Immature natural killer cell (primary cell): ENCODE data around the gene AOC2. TPM values are rescaled to one million over a fixed set of nuclear protein-coding genes. Genes with fewer than 3 reads are reported as not detected.
"Not testable (repeated sequence)": the region's sequence is repeated elsewhere in the genome, so short reads cannot be mapped to it uniquely, and the experiment has no call there.

ENCODE experiments used
- DNase-seq, 3 donors: peaks; one replicate each; pipeline ENCODE4 v3.0.0; 2022; ENCODE audit warnings: mixed read lengths in 1 of 3
- H3K27ac Mint-ChIP-seq, 6 donors: one replicate each; pipeline ENCODE4 v1.8.0; 2020; ENCODE audit warnings: mixed read lengths in 6 of 6, mild to moderate bottlenecking in 5 of 6, inconsistent platforms in 4 of 6, moderate library complexity in 3 of 6
- H3K27me3 Mint-ChIP-seq, 3 donors: one replicate each; pipeline ENCODE4 v1.8.0; 2020 to 2021; ENCODE audit warnings: low read depth in 3 of 3, mild to moderate bottlenecking in 3 of 3, mixed read lengths in 3 of 3, moderate library complexity in 3 of 3, inconsistent platforms in 1 of 3
- H3K36me3 Mint-ChIP-seq, 3 donors: one replicate each; pipeline ENCODE4 v1.8.0; 2020; ENCODE audit warnings: mixed read lengths in 3 of 3, inconsistent platforms in 2 of 3, mild to moderate bottlenecking in 2 of 3
- H3K4me1 Mint-ChIP-seq, 2 donors: one replicate each; pipeline ENCODE4 v1.8.0; 2020; ENCODE audit warnings: inconsistent platforms in 2 of 2, mild to moderate bottlenecking in 2 of 2, mixed read lengths in 2 of 2, moderate library complexity in 1 of 2
- H3K4me3 Mint-ChIP-seq, 5 donors: one replicate each; pipeline ENCODE4 v1.8.0; 2020; ENCODE audit warnings: mild to moderate bottlenecking in 5 of 5, mixed read lengths in 5 of 5, inconsistent platforms in 3 of 5, moderate library complexity in 3 of 5
- H3K9me3 Mint-ChIP-seq, 6 donors: one replicate each; pipeline ENCODE4 v1.8.0; 2020; ENCODE audit warnings: mild to moderate bottlenecking in 6 of 6, mixed read lengths in 6 of 6, inconsistent platforms in 4 of 6, moderate library complexity in 3 of 6
- polyA plus RNA-seq, 3 donors: library from polyadenylated mRNA; unstranded; fragments of 300-500 nt; fragmentation: Illumina TruSeq; gene quantifications; one replicate each; pipeline ENCODE4 v1.2.3, GENCODE V29; 2021

Gene AOC2
- polyA plus RNA-seq, 3 donors from 2014 or later = 0.12 TPM; not detected in 2

- no peak overlapping the region for H3K4me3 Mint-ChIP-seq
- peaks cover 0 to 1% (median 0%) of the 10 kb centered on the region in 6 donors for H3K9me3 Mint-ChIP-seq
- H3K27ac Mint-ChIP-seq = peak overlapping the region in 1 of 6 donors; percentile 70
- no peak for DNase-seq
- H3K4me1 Mint-ChIP-seq = no peaks in the 10 kb centered on the region
- H3K36me3 Mint-ChIP-seq = no peaks in the 10 kb centered on the region
- peaks cover 1 to 9% (median 9%) of the 10 kb centered on the region in 3 donors for H3K27me3 Mint-ChIP-seq
Observed at GRCh38 chr17:42889809-42890208, 45.4 kb downstream of the AOC2 start.

GRCh38 chr17:42891539-42892152, 47.3 kb downstream of the AOC2 start:
- no peaks in the 10 kb centered on the region for H3K36me3 Mint-ChIP-seq
- no peak overlapping the region for H3K4me3 Mint-ChIP-seq
- H3K4me1 Mint-ChIP-seq = no peaks in the 10 kb centered on the region
- peaks cover 0 to 1% (median 0%) of the 10 kb centered on the region in 6 donors for H3K9me3 Mint-ChIP-seq
- H3K27ac Mint-ChIP-seq = no peak overlapping the region
- H3K27me3 Mint-ChIP-seq = peaks cover 3 to 10% (median 10%) of the 10 kb centered on the region in 3 donors
- no peak for DNase-seq

GRCh38 chr17:42893359-42893758, 49.0 kb downstream of the AOC2 start:
- H3K36me3 Mint-ChIP-seq = no peaks in the 10 kb centered on the region
- H3K27ac Mint-ChIP-seq = no peak overlapping the region
- H3K4me1 Mint-ChIP-seq = no peaks in the 10 kb centered on the region
- no peak for DNase-seq
- peaks cover 7 to 9% (median 8%) of the 10 kb centered on the region in 3 donors for H3K27me3 Mint-ChIP-seq
- H3K9me3 Mint-ChIP-seq = peaks cover 0 to 1% (median 0%) of the 10 kb centered on the region in 6 donors
- H3K4me3 Mint-ChIP-seq = no peak overlapping the region

- DNase-seq = no peak
- Mint-ChIP-seq H3K27ac (no peak overlapping the region), H3K36me3 (no peaks in the 10 kb centered on the region), H3K4me3 (no peak overlapping the region), H3K4me1 (no peaks in the 10 kb centered on the region), H3K27me3 (peaks cover 7 to 9% (median 8%) of the 10 kb centered on the region in 3 donors), H3K9me3 (peaks cover 0 to 1% (median 0%) of the 10 kb centered on the region in 6 donors)
Observed at GRCh38 chr17:42894283-42895184, 50.2 kb downstream of the AOC2 start.

- peaks cover 0 to 1% (median 0%) of the 10 kb centered on the region in 6 donors for H3K9me3 Mint-ChIP-seq
- DNase-seq = no peak
- H3K4me3 Mint-ChIP-seq = no peak overlapping the region
- no peak overlapping the region for H3K27ac Mint-ChIP-seq
- H3K36me3 Mint-ChIP-seq = no peaks in the 10 kb centered on the region
- H3K4me1 Mint-ChIP-seq = no peaks in the 10 kb centered on the region
- H3K27me3 Mint-ChIP-seq = peaks cover 5 to 8% (median 7%) of the 10 kb centered on the region in 3 donors
Observed at GRCh38 chr17:42895185-42895555, 50.8 kb downstream of the AOC2 start.

GRCh38 chr17:42898147-42898811, 53.9 kb downstream of the AOC2 start:
- Mint-ChIP-seq H3K27ac (no peak overlapping the region), H3K9me3 (no peaks in the 10 kb centered on the region), H3K4me1 (no peaks in the 10 kb centered on the region), H3K27me3 (peaks cover 5 to 12% (median 8%) of the 10 kb centered on the region in 3 donors), H3K4me3 (no peak overlapping the region), H3K36me3 (no peaks in the 10 kb centered on the region)
- DNase-seq = no peak

GRCh38 chr17:42899981-42900380, 55.6 kb downstream of the AOC2 start:
- DNase-seq, H3K36me3 Mint-ChIP-seq, H3K4me3 Mint-ChIP-seq, H3K27ac Mint-ChIP-seq, H3K9me3 Mint-ChIP-seq, H3K4me1 Mint-ChIP-seq, H3K27me3 Mint-ChIP-seq: not testable (repeated sequence)

Other genes with a start within 250 kb of the AOC2 start
- 100 to 1,000 TPM; 132 to 168 (median 133) TPM for gene RETREG3, start 235.2 kb upstream of the AOC2 start, polyA plus RNA-seq
- 10 to 100 TPM in 2 of 3 donors, 1 to 10 TPM in 1; 6.0 to 16.9 (median 10.9) TPM for gene TUBG1, start 234.9 kb upstream of the AOC2 start, polyA plus RNA-seq
- gene TUBG2, start 185.3 kb upstream of the AOC2 start, polyA plus RNA-seq = 1 to 10 TPM; 1.3 to 4.0 (median 3.4) TPM
- not detected for gene PLEKHH3, start 167.6 kb upstream of the AOC2 start, polyA plus RNA-seq
- under 1 TPM in 2 of 3 donors, not detected in 1; 0.17 to 0.26 TPM for gene CCR10, start 162.7 kb upstream of the AOC2 start, polyA plus RNA-seq
- gene CNTNAP1, start 162.0 kb upstream of the AOC2 start, polyA plus RNA-seq = under 1 TPM in 1 of 3 donors, not detected in 2; 0.73 TPM
- gene EZH1, start 99.5 kb upstream of the AOC2 start, polyA plus RNA-seq = 10 to 100 TPM in 2 of 3 donors, 1 to 10 TPM in 1; 9.8 to 32.3 (median 19.5) TPM
- gene RAMP2, start 83.4 kb upstream of the AOC2 start, polyA plus RNA-seq = not detected
- gene VPS25, start 71.1 kb upstream of the AOC2 start, polyA plus RNA-seq = 10 to 100 TPM; 60.2 to 94.1 (median 90.2) TPM
- gene WNK4, start 64.0 kb upstream of the AOC2 start, polyA plus RNA-seq = not detected
- gene COA3, start 45.9 kb upstream of the AOC2 start, polyA plus RNA-seq = 100 to 1,000 TPM; 162 to 221 (median 186) TPM
- gene CNTD1, start 45.7 kb upstream of the AOC2 start, polyA plus RNA-seq = under 1 TPM in 2 of 3 donors, not detected in 1; 0.10 to 0.40 TPM
- gene BECN1, start 20.3 kb upstream of the AOC2 start, polyA plus RNA-seq = 100 to 1,000 TPM in 2 of 3 donors, 10 to 100 TPM in 1; 97.6 to 163 (median 135) TPM
- 100 to 1,000 TPM; 122 to 200 (median 161) TPM for gene PSME3, start 11.2 kb upstream of the AOC2 start, polyA plus RNA-seq
- not detected for gene AOC3, start 6.6 kb downstream of the AOC2 start, polyA plus RNA-seq
- not detected for gene G6PC1, start 56.2 kb downstream of the AOC2 start, polyA plus RNA-seq
- 10 to 100 TPM; 36.2 to 46.7 (median 36.4) TPM for gene AARSD1, start 119.9 kb downstream of the AOC2 start, polyA plus RNA-seq
- gene PTGES3L, start 135.5 kb downstream of the AOC2 start, polyA plus RNA-seq = not detected
- 10 to 100 TPM; 10.2 to 16.5 (median 13.0) TPM for gene RUNDC1, start 136.0 kb downstream of the AOC2 start, polyA plus RNA-seq
- gene RPL27, start 153.8 kb downstream of the AOC2 start, polyA plus RNA-seq = 1,000 to 10,000 TPM in 2 of 3 donors, 100 to 1,000 TPM in 1; 807 to 2,182 (median 1,177) TPM
- 100 to 1,000 TPM; 127 to 130 (median 129) TPM for gene IFI35, start 162.2 kb downstream of the AOC2 start, polyA plus RNA-seq
- 10 to 100 TPM; 33.7 to 56.3 (median 34.5) TPM for gene VAT1, start 177.8 kb downstream of the AOC2 start, polyA plus RNA-seq
- gene RND2, start 180.7 kb downstream of the AOC2 start, polyA plus RNA-seq = not detected